ENCODE data around the gene S100A1. TPM values are rescaled to one million over a fixed set of nuclear protein-coding genes. Genes with fewer than 3 reads are reported as not detected.

S100A1 gene
- total RNA-seq: not detected in 2 replicates

DNA sequence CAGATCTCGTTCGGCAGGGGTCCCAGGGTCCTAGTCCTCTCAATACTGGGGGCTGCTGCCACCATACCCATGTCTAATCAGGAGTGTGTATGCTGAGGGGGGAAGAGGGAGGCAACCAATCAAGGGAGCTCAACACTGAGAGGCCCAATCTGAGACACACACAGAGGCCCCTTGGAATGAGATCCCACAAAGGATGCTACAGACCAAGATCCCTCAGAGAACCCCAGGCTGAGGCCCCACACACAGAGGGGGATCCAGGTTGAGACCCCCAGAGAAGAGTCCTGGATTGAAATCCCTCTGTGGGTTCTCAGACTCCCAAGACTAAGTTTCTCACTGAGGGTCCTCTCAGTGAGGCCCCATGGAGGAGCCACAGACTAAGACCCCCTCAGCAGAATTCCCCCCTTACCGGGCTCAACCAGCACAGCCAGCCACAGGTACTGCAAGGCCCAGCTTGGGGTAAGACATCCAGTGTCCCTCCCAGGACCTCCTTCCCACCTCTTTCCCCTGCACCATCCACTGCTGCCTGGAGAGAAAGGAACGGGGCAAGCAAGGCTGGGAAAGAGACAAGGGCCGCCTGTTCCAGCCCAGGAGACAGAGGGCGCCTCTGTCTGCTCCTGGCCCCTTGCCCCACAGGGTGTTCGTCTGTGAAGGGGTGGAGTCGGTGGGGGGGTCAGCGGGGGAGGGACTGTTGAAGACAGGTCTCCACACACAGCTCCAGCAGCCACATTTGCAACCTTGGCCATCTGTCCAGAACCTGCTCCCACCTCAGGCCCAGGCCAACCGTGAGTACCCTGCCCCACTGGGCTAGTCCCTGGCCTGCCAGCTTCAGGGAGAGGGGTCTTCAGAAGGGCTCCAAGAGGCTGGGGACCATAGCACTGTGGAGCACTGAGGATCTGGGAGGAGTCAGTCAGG, at the start of gene S100A1:
TSS of gene S100A1 (plus strand) at position 720 of the 912 bp plus-strand sequence. CDS start 2,088 bp downstream, outside the sequence.

DNA sequence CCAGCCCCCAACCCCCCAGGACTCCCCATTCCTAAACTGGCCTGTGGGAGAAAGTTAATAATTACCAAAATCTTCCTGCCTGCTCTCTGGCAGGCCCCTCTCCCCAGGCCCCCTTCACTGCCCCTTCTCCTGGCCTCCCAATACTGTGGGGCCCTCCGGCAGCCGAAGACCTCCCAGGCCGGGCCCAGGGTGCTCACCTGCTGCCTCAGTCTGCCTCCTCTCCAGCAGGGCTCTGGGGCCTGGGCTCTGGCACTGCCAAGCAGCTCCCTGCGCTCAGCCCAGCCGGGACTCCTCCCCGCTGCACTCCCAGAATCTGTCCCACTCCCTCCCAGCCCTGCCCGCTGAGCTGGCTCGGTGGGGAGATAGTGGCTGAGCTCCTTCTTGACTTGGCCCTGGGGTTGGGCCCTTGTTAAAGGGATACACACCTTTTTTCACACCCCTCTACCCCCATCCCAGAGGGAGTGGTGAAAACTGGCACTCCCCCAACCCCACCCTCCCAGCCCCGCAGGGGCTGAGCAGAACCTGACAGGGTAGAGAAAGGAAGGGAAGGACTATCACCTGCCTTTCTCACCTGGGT, 15.4 kb upstream of the S100A1 start, which contains the start of gene S100A16:
TSS of gene S100A16 (minus strand) at position 383 of the 577 bp plus-strand sequence. CDS start 4,986 bp downstream, outside the sequence.

DNA sequence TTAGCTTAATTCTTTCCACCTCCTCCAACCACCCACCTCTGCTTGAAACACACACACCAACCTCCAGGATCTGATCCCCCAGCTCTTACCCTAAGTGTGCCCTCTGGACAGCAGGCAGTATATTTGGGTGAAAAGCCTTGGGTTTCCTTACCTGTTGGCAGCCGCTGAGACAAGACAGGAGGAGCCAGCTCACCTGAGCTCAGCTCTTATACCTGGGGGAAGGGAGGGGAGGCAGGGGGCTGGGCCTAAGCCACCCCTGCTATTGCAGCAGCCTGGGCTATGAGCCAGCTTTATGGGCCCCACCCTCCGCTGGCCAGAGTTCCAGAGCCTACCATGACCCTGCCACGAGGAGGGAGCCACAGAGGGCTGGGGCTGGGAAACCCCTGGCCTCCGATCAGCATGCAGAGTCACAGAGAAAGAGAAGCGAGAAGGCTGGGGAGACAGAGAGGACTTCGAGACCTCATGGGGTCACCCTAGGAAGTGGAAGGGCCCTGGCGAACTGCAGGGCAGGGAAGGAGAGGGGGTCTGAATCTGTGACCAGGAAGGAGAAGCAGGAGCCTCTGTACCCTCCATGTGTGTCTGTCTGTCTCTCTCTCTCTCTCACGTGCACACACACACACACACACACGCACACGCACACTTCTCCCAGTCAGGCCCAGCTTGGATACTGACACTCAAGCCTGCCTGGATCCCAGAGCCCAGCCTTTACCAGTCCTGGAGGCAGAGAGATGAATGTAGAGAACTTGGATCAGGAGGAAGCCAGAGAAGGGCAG, 11.9 kb upstream of the S100A1 start, which contains the start of gene S100A14:
TSS of gene S100A14 (minus strand) at position 182 of the 773 bp plus-strand sequence. CDS start 467 bp downstream, outside the sequence.

DNA sequence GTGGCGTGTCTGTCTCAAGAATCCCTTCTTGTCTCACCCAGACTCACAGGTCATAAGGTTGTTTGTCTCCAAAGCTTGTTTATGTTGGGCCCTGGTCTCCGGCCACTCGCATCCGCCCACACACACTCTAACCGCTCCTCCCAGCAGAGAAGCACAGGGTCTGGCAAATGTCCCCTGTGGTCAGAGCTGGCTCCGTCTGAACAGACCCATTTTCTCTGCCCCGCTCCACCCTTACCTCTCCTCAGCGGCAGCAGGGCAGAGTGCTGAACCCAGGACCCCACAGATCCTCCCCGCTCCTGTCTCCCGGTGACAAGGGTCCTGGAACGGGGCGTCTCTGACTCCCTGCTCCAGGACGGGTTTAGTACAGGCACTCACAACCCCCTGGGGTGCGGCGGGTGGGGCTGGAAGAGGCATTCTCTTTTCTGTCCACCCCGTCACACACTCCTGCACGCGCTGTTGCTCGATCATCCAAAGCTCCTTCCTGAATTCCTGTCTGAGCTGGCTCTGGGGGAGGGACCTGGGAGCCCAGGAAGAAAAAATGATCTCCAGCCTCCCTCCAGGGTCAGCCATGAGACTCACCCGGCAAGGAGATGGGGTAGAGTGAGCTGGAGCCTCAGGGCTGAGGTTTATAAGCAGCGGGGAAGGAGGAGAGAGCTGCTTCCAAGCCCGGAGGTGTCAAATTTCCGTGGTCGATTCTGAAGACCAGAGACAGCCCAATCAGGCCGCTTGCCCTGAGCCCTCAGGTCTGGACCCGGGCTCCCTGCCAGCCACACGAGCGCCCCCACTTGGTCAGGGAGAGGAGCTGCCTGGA, 1.1 kb upstream of the S100A1 start, which contains the start of gene S100A13:
TSS of gene S100A13 (minus strand) at position 602 of the 811 bp plus-strand sequence. CDS start 1,033 bp downstream, outside the sequence.

DNA sequence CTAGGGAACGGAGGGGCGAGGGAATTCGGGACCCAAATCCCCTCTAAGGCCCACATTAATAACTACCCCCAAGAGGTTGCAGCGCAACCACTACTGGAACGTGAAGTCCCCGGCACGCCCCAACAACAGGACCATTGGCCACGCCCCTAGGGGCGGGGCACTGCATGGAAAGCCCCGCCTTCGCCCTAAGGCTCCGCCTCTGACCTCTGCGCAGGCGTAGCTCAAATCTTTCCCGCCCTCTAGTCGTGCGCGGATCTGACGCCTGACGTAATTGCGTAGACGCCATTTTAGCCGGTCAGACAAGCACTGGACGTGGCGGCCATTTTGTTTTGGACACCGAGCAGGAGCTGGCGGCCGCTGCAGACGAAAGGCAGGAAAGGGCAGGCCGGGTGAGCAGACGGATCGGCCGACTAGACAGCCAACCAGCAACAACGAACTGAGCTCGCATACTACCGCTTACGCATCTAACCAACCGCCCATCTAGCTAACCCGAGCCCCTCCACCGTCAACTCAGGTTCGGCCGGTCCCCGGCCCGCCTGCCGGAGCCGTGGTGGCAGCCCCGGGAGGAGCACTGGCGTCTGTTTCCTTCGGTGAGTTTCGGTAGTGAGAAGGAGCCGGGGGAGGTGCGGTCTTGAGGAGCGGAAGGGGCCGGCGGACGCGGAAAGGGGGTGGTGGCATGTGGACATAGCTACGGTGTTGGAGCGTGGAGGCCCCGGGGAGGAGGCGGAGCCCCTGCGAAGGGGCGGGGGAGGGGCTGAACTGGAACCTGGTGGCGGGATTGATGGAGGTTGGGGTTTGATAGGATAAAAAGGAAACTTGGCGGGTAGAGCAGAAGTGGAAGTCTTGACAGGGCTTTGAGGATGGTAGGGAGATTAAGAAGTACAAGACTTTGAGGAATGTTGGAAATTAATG, 5.8 kb downstream of the S100A1 start, which contains the start of gene CHTOP:
TSS of gene CHTOP (plus strand) at position 313 of the 912 bp plus-strand sequence. CDS start 2,523 bp downstream, outside the sequence.

DNA sequence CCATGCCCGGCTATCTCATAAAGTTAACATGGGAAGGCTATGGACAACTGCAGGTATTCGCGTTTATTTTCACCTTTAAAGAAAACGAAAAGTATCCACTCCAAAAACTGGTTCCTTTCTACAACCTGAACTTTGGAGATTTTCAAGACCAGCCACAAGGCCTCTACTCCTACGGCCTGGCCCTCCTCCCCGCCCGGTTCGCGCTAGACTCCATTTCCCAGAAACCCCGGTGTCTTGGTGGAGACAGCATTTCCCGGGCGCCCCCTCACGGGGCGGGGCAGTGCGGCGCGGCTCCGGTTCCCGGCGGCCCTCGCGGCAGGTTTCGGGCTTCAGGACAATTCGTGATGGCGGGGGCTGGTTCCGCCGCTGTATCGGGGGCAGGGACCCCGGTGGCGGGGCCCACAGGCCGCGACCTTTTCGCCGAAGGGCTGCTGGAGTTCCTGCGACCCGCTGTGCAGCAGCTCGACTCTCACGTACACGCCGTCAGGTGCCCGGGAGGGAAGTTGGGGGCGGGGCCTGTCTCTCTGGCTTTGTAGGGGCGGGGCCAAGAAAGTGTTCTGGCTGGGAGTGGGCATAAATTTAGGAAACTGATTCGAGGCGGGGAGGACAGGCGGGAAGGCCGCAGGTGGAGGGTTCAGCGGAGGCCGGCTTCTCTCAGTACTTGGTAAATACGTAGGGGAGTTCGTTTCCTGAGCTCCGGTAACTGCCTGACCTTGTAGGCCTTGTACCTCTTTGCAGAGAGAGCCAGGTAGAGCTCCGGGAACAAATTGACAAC, 30.4 kb downstream of the S100A1 start, which contains the start of gene SNAPIN:
TSS of gene SNAPIN (plus strand) at position 304 of the 775 bp plus-strand sequence. CDS start at position 345, 41 bp downstream.

DNA sequence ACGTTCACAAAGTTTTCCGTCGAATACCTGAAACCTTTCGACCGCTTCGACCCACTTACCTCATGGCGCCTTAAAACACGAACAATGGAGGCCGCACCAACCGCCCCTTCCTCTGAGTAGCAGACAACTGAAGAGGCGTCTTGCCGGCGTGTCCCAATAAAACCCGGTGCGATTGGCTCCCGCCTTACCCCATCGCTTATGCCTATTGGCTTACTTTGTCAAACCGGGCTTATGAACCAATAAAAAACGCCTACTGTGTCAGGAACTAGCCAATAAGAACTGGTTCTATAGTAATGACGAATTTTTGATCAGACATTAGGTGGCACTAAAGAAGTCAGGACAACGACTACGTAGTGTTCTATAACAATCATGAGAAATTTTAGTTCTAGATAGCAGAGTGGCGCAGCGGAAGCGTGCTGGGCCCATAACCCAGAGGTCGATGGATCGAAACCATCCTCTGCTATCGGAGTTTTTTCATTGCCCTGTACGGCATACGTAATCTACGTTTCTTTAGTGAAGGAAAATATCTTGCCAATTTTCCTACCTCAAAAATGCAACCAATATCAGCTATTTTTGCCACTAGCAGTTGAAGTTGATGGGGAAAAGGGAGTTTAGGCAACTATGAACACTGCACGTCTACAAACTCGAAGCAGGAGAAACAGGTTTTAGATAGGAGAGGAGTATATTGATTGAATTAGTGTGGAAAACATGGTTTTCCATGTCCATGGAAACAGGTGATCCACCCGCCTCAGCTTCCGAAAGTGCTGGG, 42.8 kb downstream of the S100A1 start, which contains the start of gene ILF2:
TSS of gene ILF2 (minus strand) at position 135 of the 769 bp plus-strand sequence. CDS start at position 64, 71 bp downstream.

DNA sequence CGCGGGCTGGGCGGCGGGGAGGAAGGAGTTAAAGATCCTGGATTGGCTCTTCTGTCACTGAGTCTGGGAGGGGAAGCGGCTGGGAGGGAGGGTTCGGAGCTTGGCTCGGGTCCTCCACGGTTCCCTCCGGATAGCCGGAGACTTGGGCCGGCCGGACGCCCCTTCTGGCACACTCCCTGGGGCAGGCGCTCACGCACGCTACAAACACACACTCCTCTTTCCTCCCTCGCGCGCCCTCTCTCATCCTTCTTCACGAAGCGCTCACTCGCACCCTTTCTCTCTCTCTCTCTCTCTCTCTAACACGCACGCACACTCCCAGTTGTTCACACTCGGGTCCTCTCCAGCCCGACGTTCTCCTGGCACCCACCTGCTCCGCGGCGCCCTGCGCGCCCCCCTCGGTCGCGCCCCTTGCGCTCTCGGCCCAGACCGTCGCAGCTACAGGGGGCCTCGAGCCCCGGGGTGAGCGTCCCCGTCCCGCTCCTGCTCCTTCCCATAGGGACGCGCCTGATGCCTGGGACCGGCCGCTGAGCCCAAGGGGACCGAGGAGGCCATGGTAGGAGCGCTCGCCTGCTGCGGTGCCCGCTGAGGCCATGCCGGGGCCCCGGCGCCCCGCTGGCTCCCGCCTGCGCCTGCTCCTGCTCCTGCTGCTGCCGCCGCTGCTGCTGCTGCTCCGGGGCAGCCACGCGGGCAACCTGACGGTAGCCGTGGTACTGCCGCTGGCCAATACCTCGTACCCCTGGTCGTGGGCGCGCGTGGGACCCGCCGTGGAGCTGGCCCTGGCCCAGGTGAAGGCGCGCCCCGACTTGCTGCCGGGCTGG, 50.5 kb downstream of the S100A1 start, which contains the start of gene NPR1:
TSS of gene NPR1 (plus strand) at position 170 of the 818 bp plus-strand sequence. CDS start at position 591, 421 bp downstream.

Other genes with a start within 250 kb of the S100A1 start
- not detected in 2 replicates for gene S100A8, start 237.4 kb upstream of the S100A1 start, total RNA-seq
- gene S100A7A, start 211.9 kb upstream of the S100A1 start, total RNA-seq: not detected in 2 replicates
- not detected in 2 replicates for gene S100A7, start 167.8 kb upstream of the S100A1 start, total RNA-seq
- gene S100A6, start 92.4 kb upstream of the S100A1 start, total RNA-seq: 410 and 1,438 TPM in 2 replicates
- gene S100A5, start 87.5 kb upstream of the S100A1 start, total RNA-seq: not detected in 2 replicates
- 5.8 and 7.9 TPM in 2 replicates for gene S100A4, start 82.6 kb upstream of the S100A1 start, total RNA-seq
- 0.30 and 0.97 TPM in 2 replicates for gene S100A3, start 79.2 kb upstream of the S100A1 start, total RNA-seq
- 2.9 and 4.0 TPM in 2 replicates for gene S100A2, start 62.6 kb upstream of the S100A1 start, total RNA-seq
- gene S100A16, start 15.3 kb upstream of the S100A1 start, total RNA-seq: 470 and 513 TPM in 2 replicates
- gene S100A14, start 12.1 kb upstream of the S100A1 start, total RNA-seq: not detected in 2 replicates
- gene S100A13, start 929 bp upstream of the S100A1 start, total RNA-seq: 143 and 172 TPM in 2 replicates
- gene CHTOP, start 5.6 kb downstream of the S100A1 start, total RNA-seq: 26.3 and 34.0 TPM in 2 replicates
- gene SNAPIN, start 30.3 kb downstream of the S100A1 start, total RNA-seq: 57.2 and 74.3 TPM in 2 replicates
- gene ILF2, start 42.6 kb downstream of the S100A1 start, total RNA-seq: 348 and 363 TPM in 2 replicates
- gene NPR1, start 50.3 kb downstream of the S100A1 start, total RNA-seq: 2.6 and 6.7 TPM in 2 replicates
- gene INTS3, start 99.6 kb downstream of the S100A1 start, total RNA-seq: 21.4 and 26.3 TPM in 2 replicates
- gene SLC27A3, start 147.0 kb downstream of the S100A1 start, total RNA-seq: 13.8 and 19.8 TPM in 2 replicates

Measured in epithelial cell of umbilical artery (primary cell).